Mesothelial cell of epicardium (in vitro differentiated cells): Measurements from ENCODE around the gene MEAK7. TPM values are rescaled to one million over a fixed set of nuclear protein-coding genes. Genes with fewer than 3 reads are reported as not detected.

ENCODE experiments used
- DNase-seq, 2 experiments: peaks; one replicate each; pipeline ENCODE4 v3.0.0; 2021; ENCODE audit warnings: low spot score in 2 of 2; ENCODE audit not compliant: unreplicated experiment in 2 of 2
- H3K27ac Mint-ChIP-seq: 2 replicates; pipeline ENCODE4 v1.8.0; 2021; ENCODE audit warnings: mixed read lengths
- H3K27me3 Mint-ChIP-seq: 2 replicates; pipeline ENCODE4 v1.8.0; 2021; ENCODE audit warnings: low read depth, mixed read lengths
- H3K36me3 Mint-ChIP-seq: 2 replicates; pipeline ENCODE4 v1.8.0; 2021; ENCODE audit warnings: mixed read lengths
- H3K4me1 Mint-ChIP-seq: 2 replicates; pipeline ENCODE4 v1.8.0; 2021; ENCODE audit warnings: mixed read lengths
- H3K4me3 Mint-ChIP-seq: 2 replicates; pipeline ENCODE4 v1.8.0; 2021; ENCODE audit warnings: mild to moderate bottlenecking, moderate library complexity, mixed read lengths
- H3K9me3 Mint-ChIP-seq: 2 replicates; pipeline ENCODE4 v1.8.0; 2021; ENCODE audit warnings: mixed read lengths
- total RNA-seq: library from RNA; stranded (reverse); gene quantifications from 3 replicates; pipeline ENCODE4 v1.2.1, GENCODE V29; 2021
- TF ChIP-seq, protein P1 (sequence below): fragments of 200-600 bp; sonication (generic); IDR thresholded peaks from one replicate; pipeline ENCODE4 v1.5.0; 2021; ENCODE audit warnings: antibody characterized with exemption; ENCODE audit not compliant: unreplicated experiment

Gene MEAK7
- total RNA-seq, 1 donor from 2014 or later, result 42.7 TPM

DNA sequence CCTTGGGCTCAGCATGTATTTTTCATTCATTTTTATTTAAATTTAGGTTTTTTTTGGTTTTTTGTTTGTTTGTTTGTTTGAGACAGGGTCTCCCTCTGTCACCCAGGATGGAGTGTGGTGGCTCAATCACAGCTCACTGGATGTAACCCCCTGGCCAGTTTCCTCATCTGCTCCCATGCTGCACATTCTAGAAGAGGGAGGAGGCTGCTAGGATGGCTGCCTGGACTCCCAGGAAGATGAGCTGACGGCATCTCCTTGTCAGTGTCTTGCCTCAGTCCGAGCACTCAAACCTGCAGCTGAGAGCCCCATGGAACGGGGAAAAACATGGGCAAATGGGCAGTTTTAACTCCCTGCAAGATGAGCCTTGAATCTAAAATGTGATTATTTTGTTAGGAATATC lies 7.5 kb downstream of the MEAK7 start:
- H3K36me3 Mint-ChIP-seq, result peaks cover 57% of the 10 kb centered on the region
- H3K4me1 Mint-ChIP-seq, result peaks cover 5% of the 10 kb centered on the region
- H3K4me3 Mint-ChIP-seq, result no peak overlapping the region

DNA sequence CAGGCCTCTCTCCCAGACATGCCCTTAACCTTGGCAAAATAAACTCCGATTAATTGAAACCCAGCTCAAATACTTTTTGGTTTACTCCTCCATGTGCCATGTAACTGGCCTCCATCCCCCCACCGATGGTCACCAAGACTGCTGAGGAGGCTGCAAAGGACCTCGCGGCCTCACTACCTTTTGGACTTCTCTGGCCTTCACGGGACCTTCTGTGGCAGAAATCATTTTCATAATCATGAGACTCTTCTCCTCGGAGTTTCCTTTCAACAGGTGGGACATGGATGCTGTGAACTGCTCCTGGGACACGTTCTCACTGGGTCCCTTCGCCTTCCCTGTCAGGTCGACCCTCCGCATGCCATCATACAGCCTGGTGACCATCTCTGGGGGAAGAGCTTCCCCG lies 9.0 kb downstream of the MEAK7 start:
- Mint-ChIP-seq H3K27me3 (no peaks in the 10 kb centered on the region), H3K36me3 (peaks cover 65% of the 10 kb centered on the region)
- no peak for DNase-seq

More for the DNA sequence above, 7.5 kb downstream of the MEAK7 start:
- TF ChIP-seq, protein P1, sequence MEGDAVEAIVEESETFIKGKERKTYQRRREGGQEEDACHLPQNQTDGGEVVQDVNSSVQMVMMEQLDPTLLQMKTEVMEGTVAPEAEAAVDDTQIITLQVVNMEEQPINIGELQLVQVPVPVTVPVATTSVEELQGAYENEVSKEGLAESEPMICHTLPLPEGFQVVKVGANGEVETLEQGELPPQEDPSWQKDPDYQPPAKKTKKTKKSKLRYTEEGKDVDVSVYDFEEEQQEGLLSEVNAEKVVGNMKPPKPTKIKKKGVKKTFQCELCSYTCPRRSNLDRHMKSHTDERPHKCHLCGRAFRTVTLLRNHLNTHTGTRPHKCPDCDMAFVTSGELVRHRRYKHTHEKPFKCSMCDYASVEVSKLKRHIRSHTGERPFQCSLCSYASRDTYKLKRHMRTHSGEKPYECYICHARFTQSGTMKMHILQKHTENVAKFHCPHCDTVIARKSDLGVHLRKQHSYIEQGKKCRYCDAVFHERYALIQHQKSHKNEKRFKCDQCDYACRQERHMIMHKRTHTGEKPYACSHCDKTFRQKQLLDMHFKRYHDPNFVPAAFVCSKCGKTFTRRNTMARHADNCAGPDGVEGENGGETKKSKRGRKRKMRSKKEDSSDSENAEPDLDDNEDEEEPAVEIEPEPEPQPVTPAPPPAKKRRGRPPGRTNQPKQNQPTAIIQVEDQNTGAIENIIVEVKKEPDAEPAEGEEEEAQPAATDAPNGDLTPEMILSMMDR, result no peak
- Mint-ChIP-seq H3K27me3 (no peaks in the 10 kb centered on the region), H3K27ac (no peak overlapping the region), H3K9me3 (peaks cover 18% of the 10 kb centered on the region)
- no peak for DNase-seq

DNA sequence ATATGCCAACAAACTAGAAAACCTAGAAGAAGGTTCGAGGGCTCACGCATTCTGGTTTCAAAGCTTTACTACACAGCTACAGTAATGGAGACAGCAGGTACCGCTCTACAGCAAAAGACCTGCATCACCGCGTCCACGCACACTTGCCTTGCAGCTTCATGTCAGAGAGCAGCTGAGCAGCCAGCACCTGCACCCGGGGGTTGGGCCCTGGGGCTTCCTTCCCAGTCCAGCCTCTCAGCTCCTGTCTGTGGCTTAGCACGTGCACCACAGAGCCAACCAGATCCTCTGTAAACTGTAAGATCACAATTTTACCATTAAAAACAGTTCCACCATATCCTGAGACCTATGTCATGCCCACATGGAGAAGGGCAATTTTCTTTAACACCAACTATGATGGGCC lies 15.3 kb downstream of the MEAK7 start:
- H3K9me3 Mint-ChIP-seq, result peaks cover 8% of the 10 kb centered on the region
- H3K27me3 Mint-ChIP-seq, result no peaks in the 10 kb centered on the region
- TF ChIP-seq, protein P1, result no peak
- H3K36me3 Mint-ChIP-seq, result peaks cover 42% of the 10 kb centered on the region
- no peak overlapping the region for H3K4me3 Mint-ChIP-seq
- H3K4me1 Mint-ChIP-seq, result peaks cover 3% of the 10 kb centered on the region
- H3K27ac Mint-ChIP-seq, result no peak overlapping the region
- DNase-seq, result no peak

More for the DNA sequence above, 9.0 kb downstream of the MEAK7 start:
- TF ChIP-seq, protein P1, result no peak
- H3K4me3 Mint-ChIP-seq, result no peak overlapping the region
- no peak overlapping the region for H3K27ac Mint-ChIP-seq
- H3K9me3 Mint-ChIP-seq, result peaks cover 18% of the 10 kb centered on the region
- no peaks in the 10 kb centered on the region for H3K4me1 Mint-ChIP-seq

DNA sequence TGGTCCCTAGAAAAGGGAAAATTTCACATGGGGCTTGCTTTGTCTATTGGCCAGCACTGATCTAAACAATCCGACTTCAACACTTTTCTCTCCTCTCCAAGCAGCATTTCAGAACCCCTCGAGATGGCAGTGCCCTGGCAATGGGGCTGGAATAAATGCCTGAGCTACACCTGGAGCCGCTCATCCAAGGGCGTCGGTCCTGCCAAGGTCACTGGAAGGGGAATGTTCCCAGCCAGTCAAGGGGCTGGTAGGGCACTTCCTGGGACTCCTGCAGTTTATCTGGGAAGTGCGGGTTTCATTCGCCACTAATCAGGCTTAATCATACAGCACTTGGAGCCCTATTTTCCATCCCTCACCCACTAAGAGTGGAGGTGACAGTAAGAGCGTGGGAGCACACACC lies 17.1 kb downstream of the MEAK7 start:
- peaks cover 32% of the 10 kb centered on the region for H3K36me3 Mint-ChIP-seq
- peak in 1 of 2 experiments; percentile 20 for DNase-seq
- TF ChIP-seq, protein P1, result no peak
- no peaks in the 10 kb centered on the region for H3K9me3 Mint-ChIP-seq
- no peak overlapping the region for H3K27ac Mint-ChIP-seq
- peaks cover 3% of the 10 kb centered on the region for H3K4me1 Mint-ChIP-seq
- no peaks in the 10 kb centered on the region for H3K27me3 Mint-ChIP-seq
- no peak overlapping the region for H3K4me3 Mint-ChIP-seq

DNA sequence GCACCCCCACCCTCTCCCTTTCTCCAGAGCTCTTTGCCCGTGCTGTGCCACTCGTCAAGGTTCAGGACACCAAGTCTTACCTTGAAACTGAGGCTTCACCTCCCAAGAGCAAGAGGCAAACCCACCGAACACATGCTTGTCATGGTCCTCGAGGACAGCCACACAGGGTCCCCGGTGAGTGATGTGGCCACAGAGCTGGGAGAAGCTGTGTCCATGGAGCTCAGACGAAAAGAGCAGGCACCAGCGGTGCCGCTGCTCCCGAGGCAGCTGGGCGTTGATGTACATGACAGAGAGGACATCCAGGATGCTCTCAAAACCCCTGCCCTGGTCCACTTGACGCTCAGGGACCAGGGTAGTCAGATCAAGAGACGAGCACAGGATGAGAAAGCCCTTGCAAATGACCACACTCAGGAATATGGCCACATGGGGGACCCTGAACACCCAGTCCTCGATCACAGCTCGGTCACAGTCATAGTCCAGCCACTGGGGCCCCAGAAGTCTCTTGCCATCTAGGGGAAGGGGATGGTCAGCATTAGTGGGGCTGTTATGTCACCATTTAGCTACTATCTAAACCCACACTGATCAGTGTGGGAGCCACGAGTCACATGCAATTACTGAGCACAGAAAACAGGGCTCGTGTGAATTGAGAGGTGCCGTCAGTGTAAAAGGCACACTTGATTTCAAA lies 17.8 kb downstream of the MEAK7 start:
- DNase-seq, result peak in 1 of 2 experiments; percentile 37
- Mint-ChIP-seq H3K4me3 (no peak overlapping the region), H3K27me3 (no peaks in the 10 kb centered on the region), H3K27ac (no peak overlapping the region), H3K4me1 (peaks cover 3% of the 10 kb centered on the region), H3K36me3 (peaks cover 29% of the 10 kb centered on the region), H3K9me3 (no peaks in the 10 kb centered on the region)
- TF ChIP-seq, protein P1, result no peak
